Activated CD8-positive, alpha-beta memory T cell treated with anti-CD3 and anti-CD28 coated beads, Interleukin-2, amount 10 ng/mL, durations not matched to agents 7 days and 5 days (primary cell): Measurements from ENCODE around the gene RCC1. TPM values are rescaled to one million over a fixed set of nuclear protein-coding genes. Genes with fewer than 3 reads are reported as not detected.
A peak's percentile ranks its signal among the peaks of the same experiment; 100 is the strongest.
"Not testable (repeated sequence)": the region's sequence is repeated elsewhere in the genome, so short reads cannot be mapped to it uniquely, and the experiment has no call there.

Source experiments
- ATAC-seq: fragments of 150-1000 bp; cut with Tn5 transposase; one replicate; pipeline ENCODE4 v1.10.0; 2021; ENCODE audit warnings: moderate library complexity
- CTCF ChIA-PET: fragments of 350-600 bp; sonication (Branson Sonifier 250); formaldehyde crosslinking; loops from one replicate; lab custom pipeline; 2021; ENCODE audit warnings: antibody characterized with exemption; lab: Charles Lee
- DNase-seq: peaks from one replicate; pipeline ENCODE4 v3.0.0-alpha.2; 2020
- H3K27ac Mint-ChIP-seq: one replicate; pipeline ENCODE4 v1.8.0; 2021; ENCODE audit warnings: mild to moderate bottlenecking, mixed read lengths
- H3K27me3 Mint-ChIP-seq: one replicate; pipeline ENCODE4 v1.8.0; 2021; ENCODE audit warnings: mixed read lengths
- H3K36me3 Mint-ChIP-seq: one replicate; pipeline ENCODE4 v1.8.0; 2021; ENCODE audit warnings: mild to moderate bottlenecking, mixed read lengths
- H3K4me1 Mint-ChIP-seq: one replicate; pipeline ENCODE4 v1.8.0; 2021; ENCODE audit warnings: mixed read lengths
- H3K4me3 Mint-ChIP-seq: one replicate; pipeline ENCODE4 v1.8.0; 2021; ENCODE audit warnings: mild to moderate bottlenecking, moderate library complexity, mixed read lengths
- H3K9me3 Mint-ChIP-seq: one replicate; pipeline ENCODE4 v1.8.0; 2022; ENCODE audit warnings: low read depth, mixed read lengths
- total RNA-seq, 2 experiments: library from RNA; stranded (reverse); gene quantifications; one replicate each; pipeline ENCODE4 v1.2.3, GENCODE V29; 2021

The RCC1 gene
- total RNA-seq, 2 experiments from 2014 or later, result 61.4 to 77.6 TPM

GRCh38 chr1:28537457-28538199 is 31.8 kb downstream of the RCC1 start:
- ATAC-seq (no peak), DNase-seq (no peak)
- Mint-ChIP-seq H3K27me3 (no peaks in the 10 kb centered on the region), H3K36me3 (peaks cover 26% of the 10 kb centered on the region), H3K4me3 (no peak overlapping the region), H3K27ac (no peak overlapping the region), H3K9me3 (no peaks in the 10 kb centered on the region), H3K4me1 (no peaks in the 10 kb centered on the region)
- CTCF ChIA-PET, result no interaction called here

- H3K4me1 Mint-ChIP-seq, result no peaks in the 10 kb centered on the region
- no peaks in the 10 kb centered on the region for H3K27me3 Mint-ChIP-seq
- H3K36me3 Mint-ChIP-seq, result peaks cover 26% of the 10 kb centered on the region
- no peak for ATAC-seq
- no peak overlapping the region for H3K4me3 Mint-ChIP-seq
- no peaks in the 10 kb centered on the region for H3K9me3 Mint-ChIP-seq
- no peak for DNase-seq
- CTCF ChIA-PET, result no interaction called here
- H3K27ac Mint-ChIP-seq, result no peak overlapping the region
These were observed 32.4 kb downstream of the RCC1 start for GRCh38 chr1:28538286-28538685.

DNA sequence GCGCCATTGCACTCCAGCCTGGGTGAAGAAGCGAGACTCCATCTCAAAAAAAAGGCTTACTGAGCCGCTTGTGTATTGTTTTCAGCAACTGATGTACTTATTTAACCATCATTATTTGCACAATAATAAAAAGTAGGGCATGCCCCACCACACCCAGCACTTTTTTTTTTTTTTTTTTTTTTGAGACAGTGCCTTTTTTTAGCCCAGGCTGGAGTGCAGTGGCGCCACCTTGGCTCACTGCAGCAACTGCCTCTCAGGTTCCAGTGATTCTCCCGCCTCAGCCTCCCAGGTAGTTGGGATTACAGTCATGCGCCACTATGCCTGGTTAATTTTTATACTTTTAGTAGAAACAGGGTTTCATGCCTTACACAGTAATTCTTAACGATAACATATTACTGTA is 34.8 kb downstream of the RCC1 start:
- Mint-ChIP-seq H3K27ac (no peak overlapping the region), H3K36me3 (peaks cover 17% of the 10 kb centered on the region), H3K27me3 (no peaks in the 10 kb centered on the region), H3K9me3 (no peaks in the 10 kb centered on the region), H3K4me3 (no peak overlapping the region), H3K4me1 (no peaks in the 10 kb centered on the region)
- DNase-seq, result no peak
- no peak for ATAC-seq
- CTCF ChIA-PET, result no interaction called here

DNA sequence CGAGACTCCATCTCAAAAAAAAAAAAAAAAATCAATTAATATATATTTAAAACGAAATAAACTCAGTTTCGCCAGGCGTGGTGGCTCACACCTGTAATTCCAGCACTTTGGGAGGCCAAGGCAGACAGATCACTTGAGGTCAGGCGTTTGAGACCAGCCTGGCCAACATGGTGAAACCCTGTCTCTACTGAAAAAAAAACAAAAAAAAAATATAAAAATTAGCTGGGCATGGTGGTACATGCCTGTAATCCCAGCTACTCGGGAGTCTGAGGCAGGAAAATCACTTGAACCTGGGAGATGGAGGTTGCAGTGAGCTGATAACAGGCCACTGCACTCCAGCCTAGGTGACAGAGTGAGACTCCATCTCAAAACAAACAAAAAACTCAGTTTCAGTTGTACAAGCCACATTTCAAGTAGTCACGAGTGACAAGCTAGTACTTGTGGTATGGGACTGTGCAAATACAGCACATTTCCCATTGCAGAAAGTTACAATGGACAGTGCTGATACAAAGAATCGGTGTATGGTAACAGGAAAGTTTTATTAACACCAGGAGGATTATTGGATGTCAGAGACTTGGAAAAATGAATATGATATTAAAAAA is 35.7 kb downstream of the RCC1 start:
- H3K36me3 Mint-ChIP-seq, H3K9me3 Mint-ChIP-seq, DNase-seq, H3K4me1 Mint-ChIP-seq, ATAC-seq, H3K27me3 Mint-ChIP-seq, CTCF ChIA-PET, H3K27ac Mint-ChIP-seq, H3K4me3 Mint-ChIP-seq: not testable (repeated sequence)

DNA sequence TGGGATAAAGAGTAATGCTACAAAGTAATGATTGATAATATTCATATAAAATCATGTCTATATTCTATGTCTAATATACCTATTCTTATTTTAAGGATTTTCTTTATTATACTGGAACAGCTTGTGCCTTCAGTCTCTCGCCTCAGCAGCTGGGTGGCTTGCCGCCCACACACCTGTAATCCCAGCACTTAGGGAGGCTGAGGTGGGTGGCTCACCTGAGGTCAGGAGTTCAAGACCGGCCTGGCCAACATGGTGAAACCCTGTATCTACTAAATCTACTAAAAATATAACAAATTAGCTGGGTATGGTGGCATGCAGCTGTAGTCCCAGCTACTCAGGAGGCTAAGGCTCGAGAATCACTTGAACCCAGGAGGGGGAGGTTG is 39.4 kb downstream of the RCC1 start:
- DNase-seq (no peak), ATAC-seq (no peak)
- no peaks in the 10 kb centered on the region for H3K4me1 Mint-ChIP-seq
- no peak overlapping the region for H3K27ac Mint-ChIP-seq
- H3K36me3 Mint-ChIP-seq, result no peaks in the 10 kb centered on the region
- no peaks in the 10 kb centered on the region for H3K9me3 Mint-ChIP-seq
- H3K4me3 Mint-ChIP-seq, result no peak overlapping the region
- H3K27me3 Mint-ChIP-seq, result no peaks in the 10 kb centered on the region
- CTCF ChIA-PET, result no interaction called here

- no peaks in the 10 kb centered on the region for H3K9me3 Mint-ChIP-seq
- no peak overlapping the region for H3K27ac Mint-ChIP-seq
- H3K36me3 Mint-ChIP-seq, result no peaks in the 10 kb centered on the region
- DNase-seq, result no peak
- H3K27me3 Mint-ChIP-seq, result no peaks in the 10 kb centered on the region
- peaks cover 6% of the 10 kb centered on the region for H3K4me1 Mint-ChIP-seq
- no peak for ATAC-seq
- CTCF ChIA-PET, result interaction anchor here (0.8 kb wide), 1 partner anchor 35 kb away, joined by 3 read pairs; no protein-coding TSS in a partner anchor
- no peak overlapping the region for H3K4me3 Mint-ChIP-seq
These were observed 42.5 kb downstream of the RCC1 start for GRCh38 chr1:28548318-28548717.

GRCh38 chr1:28551381-28551780 is 45.5 kb downstream of the RCC1 start:
- CTCF ChIA-PET, result interaction anchor here (0.9 to 4.1 kb wide), 3 partner anchors 28 to 42 kb away, joined by 3 to 36 read pairs (median 3); no protein-coding TSS in a partner anchor
- H3K27ac Mint-ChIP-seq, result no peak overlapping the region
- H3K9me3 Mint-ChIP-seq, result no peaks in the 10 kb centered on the region
- no peak overlapping the region for H3K4me3 Mint-ChIP-seq
- no peak for ATAC-seq
- no peaks in the 10 kb centered on the region for H3K27me3 Mint-ChIP-seq
- H3K36me3 Mint-ChIP-seq, result peaks cover 13% of the 10 kb centered on the region
- no peak for DNase-seq
- H3K4me1 Mint-ChIP-seq, result peaks cover 21% of the 10 kb centered on the region

GRCh38 chr1:28552758-28553663 is 47.2 kb downstream of the RCC1 start, which contains the start of gene TRNAU1AP:
Gene TRNAU1AP, plus strand, starts transcription at chr1:28553085. Its CDS starts 26 bp downstream, at chr1:28553111.
- ATAC-seq (peak; percentile 93), DNase-seq (peak; percentile 98)
- no peaks in the 10 kb centered on the region for H3K9me3 Mint-ChIP-seq
- peak within 1 kb of the TSS; percentile 93 for H3K4me3 Mint-ChIP-seq
- CTCF ChIA-PET, result interaction anchor here (1.4 to 4.1 kb wide), 6 partner anchors 17 to 304 kb away, joined by 3 to 36 read pairs (median 4); no protein-coding TSS in a partner anchor
- H3K36me3 Mint-ChIP-seq, result peaks cover 19% of the 10 kb centered on the region
- no peaks in the 10 kb centered on the region for H3K27me3 Mint-ChIP-seq
- peaks cover 23% of the 10 kb centered on the region for H3K4me1 Mint-ChIP-seq
- H3K27ac Mint-ChIP-seq, result peak within 1 kb of the TSS; percentile 97

- no peak overlapping the region for H3K27ac Mint-ChIP-seq
- ATAC-seq (no peak), DNase-seq (no peak)
- peaks cover 2% of the 10 kb centered on the region for H3K4me1 Mint-ChIP-seq
- H3K4me3 Mint-ChIP-seq, result no peak overlapping the region
- no peaks in the 10 kb centered on the region for H3K9me3 Mint-ChIP-seq
- peaks cover 48% of the 10 kb centered on the region for H3K36me3 Mint-ChIP-seq
- CTCF ChIA-PET, result interaction anchor here (1.1 kb wide), 1 partner anchor 201 kb away, joined by 4 read pairs; no protein-coding TSS in a partner anchor
- no peaks in the 10 kb centered on the region for H3K27me3 Mint-ChIP-seq
These were observed 55.0 kb downstream of the RCC1 start for GRCh38 chr1:28560886-28561285.

DNA sequence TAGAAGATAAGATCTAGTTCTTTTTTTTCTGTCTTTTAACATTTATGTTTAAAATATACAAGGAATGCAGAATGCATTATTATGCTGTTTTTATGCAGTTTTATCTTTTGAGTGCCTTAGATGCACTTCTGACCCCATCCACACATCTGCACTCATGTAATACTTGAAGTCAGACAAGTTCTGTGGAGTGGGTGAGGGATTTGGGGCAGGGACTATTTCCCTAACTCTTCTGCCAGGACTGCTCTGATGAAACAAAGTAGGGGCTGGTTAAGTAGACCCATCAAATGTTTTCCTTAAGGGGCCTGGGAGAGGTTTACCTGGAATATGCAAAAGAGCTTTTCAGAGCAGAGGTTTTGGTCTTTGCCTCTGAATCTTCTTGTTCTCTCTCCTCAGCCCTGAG is 58.5 kb downstream of the RCC1 start:
- no peaks in the 10 kb centered on the region for H3K9me3 Mint-ChIP-seq
- H3K36me3 Mint-ChIP-seq, result peaks cover 55% of the 10 kb centered on the region
- H3K4me1 Mint-ChIP-seq, result no peaks in the 10 kb centered on the region
- no peak overlapping the region for H3K27ac Mint-ChIP-seq
- CTCF ChIA-PET, result interaction anchor here (1.2 to 1.5 kb wide), 2 partner anchors 16 to 17 kb away, joined by 3 read pairs; no protein-coding TSS in a partner anchor
- DNase-seq (no peak), ATAC-seq (no peak)
- no peak overlapping the region for H3K4me3 Mint-ChIP-seq
- no peaks in the 10 kb centered on the region for H3K27me3 Mint-ChIP-seq

- Mint-ChIP-seq H3K27me3 (no peaks in the 10 kb centered on the region), H3K4me3 (no peak overlapping the region), H3K9me3 (no peaks in the 10 kb centered on the region), H3K4me1 (no peaks in the 10 kb centered on the region), H3K36me3 (peaks cover 48% of the 10 kb centered on the region), H3K27ac (no peak overlapping the region)
- DNase-seq, result no peak
- CTCF ChIA-PET, result interaction anchor here (1.0 to 1.5 kb wide), 3 partner anchors 15 to 312 kb away, joined by 3 read pairs; no protein-coding TSS in a partner anchor
- no peak for ATAC-seq
These were observed 59.2 kb downstream of the RCC1 start for GRCh38 chr1:28565040-28565439.

DNA sequence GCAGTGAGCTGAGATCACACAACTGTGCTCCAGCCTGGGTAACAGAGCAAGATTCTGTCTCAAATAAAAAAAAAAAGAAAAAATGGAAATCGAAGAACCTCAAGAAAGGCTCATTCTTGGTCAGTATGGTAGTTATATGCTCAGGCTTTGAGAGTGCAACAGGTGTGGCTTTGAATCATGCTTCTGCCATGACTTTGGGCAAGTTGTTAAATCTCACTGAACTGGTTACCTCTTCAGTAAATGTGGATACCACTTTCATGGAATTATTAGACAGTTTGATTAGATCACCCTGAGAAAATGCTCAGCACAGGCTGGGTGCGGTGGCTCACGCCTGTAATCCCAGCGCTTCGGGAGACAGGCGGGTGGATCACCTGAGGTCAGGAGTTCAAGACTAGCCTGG is 59.9 kb downstream of the RCC1 start:
- CTCF ChIA-PET, result interaction anchor here (1.0 kb wide), 1 partner anchor 311 kb away, joined by 3 read pairs; no protein-coding TSS in a partner anchor
- peaks cover 47% of the 10 kb centered on the region for H3K36me3 Mint-ChIP-seq

DNA sequence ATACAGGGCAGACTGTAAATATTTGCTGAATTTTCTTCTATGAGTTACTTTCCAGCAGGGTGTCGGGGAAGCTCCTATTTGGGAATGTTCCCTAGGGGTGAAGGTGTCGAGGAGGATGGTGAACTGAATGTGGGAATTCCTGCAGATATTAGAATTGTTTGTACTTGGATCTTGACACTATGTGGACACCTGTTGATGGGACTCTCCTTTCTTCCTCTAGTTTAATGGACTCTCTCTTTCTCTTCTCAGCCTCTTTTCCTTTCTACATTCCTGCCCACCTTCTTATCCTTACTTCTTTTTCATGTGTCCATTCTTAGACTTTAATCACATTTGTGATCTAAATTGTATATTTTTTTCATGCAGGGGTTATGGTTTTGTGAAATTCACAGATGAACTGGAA is 61.1 kb downstream of the RCC1 start:
- peaks cover 47% of the 10 kb centered on the region for H3K36me3 Mint-ChIP-seq
- CTCF ChIA-PET, result interaction anchor here (0.6 to 1.0 kb wide), 4 partner anchors 12 to 310 kb away, joined by 3 to 4 read pairs (median 4); no protein-coding TSS in a partner anchor

More for the DNA sequence above, 59.9 kb downstream of the RCC1 start:
- no peak overlapping the region for H3K4me3 Mint-ChIP-seq
- H3K27me3 Mint-ChIP-seq, result no peaks in the 10 kb centered on the region
- no peak for DNase-seq
- H3K4me1 Mint-ChIP-seq, result no peaks in the 10 kb centered on the region
- ATAC-seq, result no peak
- no peaks in the 10 kb centered on the region for H3K9me3 Mint-ChIP-seq
- no peak overlapping the region for H3K27ac Mint-ChIP-seq

More for the DNA sequence above, 61.1 kb downstream of the RCC1 start:
- Mint-ChIP-seq H3K9me3 (no peaks in the 10 kb centered on the region), H3K4me1 (no peaks in the 10 kb centered on the region), H3K27me3 (no peaks in the 10 kb centered on the region), H3K27ac (no peak overlapping the region), H3K4me3 (no peak overlapping the region)
- no peak for DNase-seq
- no peak for ATAC-seq
